ENCODE measurements around the gene UTS2B.

DNA sequence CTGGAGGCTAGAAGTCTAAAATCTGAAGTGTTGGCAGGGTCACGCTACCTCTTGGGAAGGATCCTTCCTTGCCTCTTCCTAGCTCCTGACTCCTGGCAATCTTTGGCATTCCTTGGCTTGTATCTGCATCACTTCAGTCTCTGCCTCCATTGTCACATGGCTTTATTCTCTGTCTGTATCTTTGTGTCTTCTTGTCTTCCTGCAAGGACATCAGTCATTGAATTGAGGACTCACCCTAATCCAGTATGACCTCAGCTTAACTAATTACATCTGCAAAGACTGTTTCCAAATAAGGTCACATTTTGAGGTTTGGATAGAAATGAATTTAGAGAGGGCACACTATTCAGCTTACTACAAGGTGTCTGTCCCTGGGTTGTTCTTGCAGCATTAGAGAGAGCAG, 31.1 kb upstream of the UTS2B start:
- TF ChIP-seq ZNF274 (IDR thresholded peaks at IDR 0.05; ENCODE audit: low read depth, low read length) (no peak), YY1 (IDR thresholded peaks at IDR 0.05; ENCODE audit: insufficient read depth, insufficient read length) (no peak), SUZ12 (IDR thresholded peaks at IDR 0.05; ENCODE audit: extremely low read depth, insufficient read depth, insufficient read length) (no peak)

Measured in NT2/D1 (cell line).